Lower lobe of right lung (tissue), 2 donors: ENCODE measurements around the gene EBP. TPM values are rescaled to one million over a fixed set of nuclear protein-coding genes. Genes with fewer than 3 reads are reported as not detected.
A peak's percentile ranks its signal among the peaks of the same experiment; 100 is the strongest.

Experiments
- ATAC-seq, 2 donors: fragments of 200-7000 bp; cut with Tn5 transposase; one replicate each; pipeline ENCODE4 v1.9.1; 2020 to 2022; ENCODE audit warnings: mild to moderate bottlenecking in 2 of 2, moderate library complexity in 2 of 2
- DNase-seq: peaks from one replicate; pipeline ENCODE4 v3.0.0-alpha.2; 2020
- H3K27ac ChIP-seq: fragments of 200-600 bp; one replicate; pipeline ENCODE4 v1.8.0; 2022
- H3K27me3 ChIP-seq: fragments of 200-600 bp; one replicate; pipeline ENCODE4 v1.8.0; 2022; ENCODE audit warnings: low read depth
- H3K36me3 ChIP-seq: fragments of 200-600 bp; one replicate; pipeline ENCODE4 v1.8.0; 2022; ENCODE audit warnings: mild to moderate bottlenecking
- H3K4me1 ChIP-seq: fragments of 200-600 bp; one replicate; pipeline ENCODE4 v1.8.0; 2022
- H3K4me3 ChIP-seq: fragments of 200-600 bp; one replicate; pipeline ENCODE4 v1.8.0; 2022; ENCODE audit warnings: mild to moderate bottlenecking
- H3K9me3 ChIP-seq: fragments of 200-600 bp; one replicate; pipeline ENCODE4 v1.8.0; 2022
- intact Hi-C: fragments of 100-400 bp; cut with DNase I; formaldehyde crosslinking; loops from one replicate; pipeline ENCODE4 v1.11.0; 2022
- total RNA-seq: library from RNA; stranded (reverse); fragmentation: NEBNext Ultra II Directional; extraction: Animal tissue kit (Norgen Biotek cat#: 25700); gene quantifications from one replicate; pipeline ENCODE4 v1.2.1, GENCODE V29; 2021
- TF ChIP-seq, protein P1 (sequence below): fragments of 200-600 bp; IDR thresholded peaks from one replicate; pipeline ENCODE4 v1.8.0; 2022; ENCODE audit warnings: antibody characterized with exemption, mild to moderate bottlenecking
- donor health status: DM: no; HTN: yes; CAD: no; lungs with severe emphysema.

Gene EBP
- total RNA-seq, 1 donor from 2014 or later, result 74.0 TPM

DNA sequence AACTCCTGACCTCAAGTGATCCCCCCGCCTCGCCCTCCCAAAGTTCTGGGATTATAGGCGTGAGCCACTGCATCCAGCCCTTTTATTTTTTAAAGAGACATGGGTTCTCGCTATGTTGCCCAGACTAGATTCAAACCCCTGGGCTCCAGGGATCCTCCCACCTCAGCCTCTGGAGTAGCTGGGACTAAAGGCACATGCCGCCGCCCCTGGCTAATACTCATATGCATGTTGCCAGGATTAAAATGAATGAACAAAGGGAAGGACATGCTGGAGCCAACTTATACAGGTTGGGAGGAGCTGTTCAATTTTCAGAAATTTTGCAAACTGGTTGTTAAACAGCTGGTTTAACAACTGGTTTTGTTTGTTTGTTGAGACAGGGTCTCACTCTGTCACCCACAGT lies 47.0 kb upstream of the EBP start:
- Histone ChIP-seq H3K27me3 (no peaks in the 10 kb centered on the region), H3K4me1 (peaks cover 4% of the 10 kb centered on the region), H3K27ac (no peak overlapping the region), H3K36me3 (no peaks in the 10 kb centered on the region), H3K9me3 (no peaks in the 10 kb centered on the region), H3K4me3 (no peak overlapping the region)
- intact Hi-C loops, result no loop called here
- TF ChIP-seq, protein P1, sequence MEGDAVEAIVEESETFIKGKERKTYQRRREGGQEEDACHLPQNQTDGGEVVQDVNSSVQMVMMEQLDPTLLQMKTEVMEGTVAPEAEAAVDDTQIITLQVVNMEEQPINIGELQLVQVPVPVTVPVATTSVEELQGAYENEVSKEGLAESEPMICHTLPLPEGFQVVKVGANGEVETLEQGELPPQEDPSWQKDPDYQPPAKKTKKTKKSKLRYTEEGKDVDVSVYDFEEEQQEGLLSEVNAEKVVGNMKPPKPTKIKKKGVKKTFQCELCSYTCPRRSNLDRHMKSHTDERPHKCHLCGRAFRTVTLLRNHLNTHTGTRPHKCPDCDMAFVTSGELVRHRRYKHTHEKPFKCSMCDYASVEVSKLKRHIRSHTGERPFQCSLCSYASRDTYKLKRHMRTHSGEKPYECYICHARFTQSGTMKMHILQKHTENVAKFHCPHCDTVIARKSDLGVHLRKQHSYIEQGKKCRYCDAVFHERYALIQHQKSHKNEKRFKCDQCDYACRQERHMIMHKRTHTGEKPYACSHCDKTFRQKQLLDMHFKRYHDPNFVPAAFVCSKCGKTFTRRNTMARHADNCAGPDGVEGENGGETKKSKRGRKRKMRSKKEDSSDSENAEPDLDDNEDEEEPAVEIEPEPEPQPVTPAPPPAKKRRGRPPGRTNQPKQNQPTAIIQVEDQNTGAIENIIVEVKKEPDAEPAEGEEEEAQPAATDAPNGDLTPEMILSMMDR, result no peak
- no peak for ATAC-seq
- no peak for DNase-seq

GRCh38 chrX:48475296-48475695 lies 46.3 kb upstream of the EBP start:
- H3K27me3 ChIP-seq, result no peaks in the 10 kb centered on the region
- no peaks in the 10 kb centered on the region for H3K9me3 ChIP-seq
- H3K4me1 ChIP-seq, result peaks cover 4% of the 10 kb centered on the region
- TF ChIP-seq, protein P1, result no peak
- no peaks in the 10 kb centered on the region for H3K36me3 ChIP-seq
- H3K4me3 ChIP-seq, result peak overlapping the region; percentile 70
- ATAC-seq (no peak), DNase-seq (no peak)
- H3K27ac ChIP-seq, result peak overlapping the region; percentile 88
- intact Hi-C loops, result no loop called here

DNA sequence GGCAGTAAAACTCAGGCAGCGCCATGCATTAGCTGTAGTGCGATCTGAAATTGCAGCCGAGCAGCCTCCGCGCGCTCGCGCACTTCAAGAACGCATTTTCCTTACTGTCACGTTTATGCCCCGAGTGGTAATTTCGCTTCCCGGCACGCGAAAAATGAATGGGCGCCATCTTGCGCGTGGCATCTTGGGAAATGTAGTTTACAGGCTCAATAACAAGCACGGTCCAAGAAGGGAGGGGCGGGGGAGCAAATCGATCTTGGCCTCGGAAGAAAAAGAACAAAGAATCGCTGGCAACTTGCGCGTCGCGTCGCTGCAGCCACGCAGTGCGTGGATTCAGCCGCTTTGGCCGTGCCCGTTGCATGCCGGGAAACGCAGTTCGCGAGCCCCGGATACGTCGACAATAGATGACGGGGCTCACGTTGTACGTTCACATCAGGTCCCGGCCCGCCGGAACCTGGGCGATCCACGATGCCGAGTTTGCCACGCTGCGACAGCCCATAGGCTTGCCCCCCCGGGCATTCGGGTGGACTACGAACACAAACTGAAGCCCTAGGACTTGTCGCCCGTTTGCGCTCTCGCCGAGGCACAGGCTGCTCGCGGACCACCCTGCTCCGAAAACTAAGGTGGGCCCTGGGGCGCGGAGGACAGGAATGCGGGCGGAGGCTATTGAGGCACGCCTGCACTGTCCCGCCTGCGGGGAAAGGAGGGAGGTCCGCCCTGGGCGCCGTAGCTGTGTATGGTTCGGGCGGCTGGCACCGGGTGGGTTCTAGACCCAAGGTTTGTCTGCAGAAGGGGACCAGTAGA lies 45.6 kb upstream of the EBP start, which contains the start of gene FTSJ1:
TSS of gene FTSJ1 (plus strand) at position 426 of the 804 bp plus-strand sequence. CDS start 1,849 bp downstream, outside the sequence.
- no peaks in the 10 kb centered on the region for H3K36me3 ChIP-seq
- H3K4me3 ChIP-seq, result peak within 1 kb of the TSS; percentile 70
- ATAC-seq (peak; percentile 97), DNase-seq (peak; percentile 92)
- peaks cover 4% of the 10 kb centered on the region for H3K4me1 ChIP-seq
- H3K9me3 ChIP-seq, result no peaks in the 10 kb centered on the region
- H3K27me3 ChIP-seq, result no peaks in the 10 kb centered on the region
- peak within 1 kb of the TSS; percentile 88 for H3K27ac ChIP-seq
- intact Hi-C loops, result no loop called here
- TF ChIP-seq, protein P1, result no peak

GRCh38 chrX:48476919-48477318 lies 44.7 kb upstream of the EBP start:
- ATAC-seq, result no peak

GRCh38 chrX:48477960-48478755 lies 43.5 kb upstream of the EBP start:
- ATAC-seq (no peak), DNase-seq (no peak)
- H3K4me3 ChIP-seq, result no peak overlapping the region
- TF ChIP-seq, protein P1, result no peak
- intact Hi-C loops, result no loop called here
- peaks cover 4% of the 10 kb centered on the region for H3K4me1 ChIP-seq
- no peaks in the 10 kb centered on the region for H3K9me3 ChIP-seq
- no peak overlapping the region for H3K27ac ChIP-seq
- H3K36me3 ChIP-seq, result peaks cover 19% of the 10 kb centered on the region
- H3K27me3 ChIP-seq, result no peaks in the 10 kb centered on the region

More at GRCh38 chrX:48476919-48477318, 44.7 kb upstream of the EBP start:
- Histone ChIP-seq H3K9me3 (no peaks in the 10 kb centered on the region), H3K27me3 (no peaks in the 10 kb centered on the region), H3K27ac (no peak overlapping the region), H3K4me3 (peak overlapping the region; percentile 70), H3K36me3 (peaks cover 8% of the 10 kb centered on the region), H3K4me1 (peaks cover 4% of the 10 kb centered on the region)
- no peak for DNase-seq
- TF ChIP-seq, protein P1, result no peak
- intact Hi-C loops, result no loop called here
